Hematopoietic multipotent progenitor cell treated with erythropoietin and hydrocortisone succinate and interleukin-3 and kit ligand, for 6 days (in vitro differentiated cells): ENCODE measurements around the gene ABHD2.
"Not testable (repeated sequence)": the region's sequence is repeated elsewhere in the genome, so short reads cannot be mapped to it uniquely, and the experiment has no call there.

Experiments used
- DNase-seq: peaks from one replicate; pipeline ENCODE4 v3.0.0-alpha.2; 2015

Gene ABHD2, protein sequence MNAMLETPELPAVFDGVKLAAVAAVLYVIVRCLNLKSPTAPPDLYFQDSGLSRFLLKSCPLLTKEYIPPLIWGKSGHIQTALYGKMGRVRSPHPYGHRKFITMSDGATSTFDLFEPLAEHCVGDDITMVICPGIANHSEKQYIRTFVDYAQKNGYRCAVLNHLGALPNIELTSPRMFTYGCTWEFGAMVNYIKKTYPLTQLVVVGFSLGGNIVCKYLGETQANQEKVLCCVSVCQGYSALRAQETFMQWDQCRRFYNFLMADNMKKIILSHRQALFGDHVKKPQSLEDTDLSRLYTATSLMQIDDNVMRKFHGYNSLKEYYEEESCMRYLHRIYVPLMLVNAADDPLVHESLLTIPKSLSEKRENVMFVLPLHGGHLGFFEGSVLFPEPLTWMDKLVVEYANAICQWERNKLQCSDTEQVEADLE

DNA sequence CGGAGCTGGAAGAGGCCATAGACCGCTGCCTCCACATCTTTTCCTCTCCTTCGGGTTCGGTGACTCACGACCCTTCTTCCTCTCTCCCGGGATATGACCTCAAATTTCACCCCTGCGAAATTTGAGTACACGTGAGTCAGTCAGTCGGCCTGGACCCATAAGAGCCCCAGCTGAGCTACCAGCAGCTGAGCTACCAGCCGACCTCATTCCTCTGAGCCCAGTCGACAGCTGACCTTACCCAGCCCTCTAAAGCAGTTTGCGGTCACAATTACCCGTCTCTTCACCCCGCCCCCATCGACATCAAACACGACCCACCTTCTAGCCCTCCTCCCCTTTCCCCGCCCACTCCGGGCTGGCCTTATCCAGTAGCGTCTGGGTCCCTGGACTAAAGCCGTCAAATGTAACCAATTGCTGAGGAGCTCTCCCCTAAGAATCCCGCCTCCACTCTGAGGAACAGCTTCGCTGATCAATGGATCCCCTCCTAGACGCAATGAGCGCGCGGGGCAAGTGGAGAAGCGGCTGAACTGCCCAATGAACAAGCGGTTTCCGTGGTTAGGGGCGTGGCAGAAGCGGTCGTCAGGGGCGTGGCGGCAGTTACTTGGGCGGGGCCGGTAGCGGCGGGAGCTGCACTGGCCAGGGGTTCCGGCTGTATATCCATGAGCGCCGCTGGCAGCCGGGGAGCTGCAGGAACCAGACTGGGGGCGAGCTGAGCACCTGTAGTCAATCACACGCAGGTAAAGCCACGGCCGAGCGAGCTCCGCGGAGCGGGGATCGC is at the start of gene ABHD2:
ABHD2 (plus strand) TSS at position 627 of the 775 bp plus-strand sequence. CDS start 27,872 bp downstream, outside the sequence.
- DNase-seq = peak; percentile 100

DNA sequence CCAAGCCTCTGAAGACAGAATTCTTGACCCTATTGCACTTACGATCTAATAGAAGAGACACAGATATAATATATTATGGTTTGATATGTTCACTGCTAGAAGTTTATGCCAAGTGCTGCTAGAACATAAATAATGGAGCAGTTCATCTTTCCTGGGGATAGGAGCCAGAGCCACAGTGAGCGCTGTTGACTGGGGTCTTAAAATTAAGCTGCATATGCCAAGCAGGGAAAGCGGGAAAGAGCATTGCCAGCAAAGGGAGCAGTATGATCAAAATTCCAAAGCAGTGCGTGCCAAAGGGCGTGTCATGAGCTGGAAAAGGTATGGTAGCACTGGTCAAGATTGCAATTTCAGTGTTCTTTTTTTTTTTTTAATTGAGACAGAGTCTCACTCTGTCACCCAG is 49.1 kb upstream of the ABHD2 start:
- DNase-seq = no peak

DNA sequence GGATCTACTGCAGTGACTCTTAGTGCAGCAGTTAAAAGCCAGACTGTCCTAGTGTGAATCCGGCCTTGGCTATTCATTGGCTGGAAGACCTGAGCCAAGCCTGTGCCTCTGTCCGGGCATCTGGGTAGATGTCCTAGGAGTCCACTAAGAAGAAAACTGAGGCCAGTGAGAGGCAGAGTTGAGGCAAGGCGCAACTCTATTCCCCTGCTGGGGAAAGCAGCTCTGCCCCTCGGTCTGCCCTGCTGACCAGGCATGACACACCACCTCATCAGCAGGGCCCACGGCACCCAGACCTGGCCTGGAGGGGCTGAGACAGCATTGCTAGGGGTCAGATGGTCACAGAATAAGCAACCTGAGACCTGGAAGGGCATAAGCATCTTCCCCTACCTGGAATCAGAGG is 46.7 kb upstream of the ABHD2 start:
- no peak for DNase-seq

DNA sequence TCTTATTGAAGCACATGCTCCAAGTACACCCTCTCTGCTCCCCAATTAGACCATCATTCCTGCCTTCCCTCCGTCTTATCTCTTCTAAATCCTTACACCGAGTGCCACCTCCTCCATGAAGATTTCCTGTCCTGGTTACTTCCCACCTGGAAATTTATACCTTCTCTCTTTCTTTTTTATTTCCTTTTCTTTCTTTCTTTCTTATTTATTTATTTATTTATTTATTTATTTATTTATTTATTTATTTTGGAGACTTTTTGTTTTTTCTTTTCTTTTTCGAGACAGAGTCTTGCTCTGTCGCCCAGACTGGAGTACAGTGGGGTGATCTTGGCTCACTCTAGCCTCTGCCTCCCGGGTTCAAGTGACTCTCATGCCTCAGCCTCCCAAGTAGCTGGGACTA is 45.9 kb upstream of the ABHD2 start:
- DNase-seq = no peak

DNA sequence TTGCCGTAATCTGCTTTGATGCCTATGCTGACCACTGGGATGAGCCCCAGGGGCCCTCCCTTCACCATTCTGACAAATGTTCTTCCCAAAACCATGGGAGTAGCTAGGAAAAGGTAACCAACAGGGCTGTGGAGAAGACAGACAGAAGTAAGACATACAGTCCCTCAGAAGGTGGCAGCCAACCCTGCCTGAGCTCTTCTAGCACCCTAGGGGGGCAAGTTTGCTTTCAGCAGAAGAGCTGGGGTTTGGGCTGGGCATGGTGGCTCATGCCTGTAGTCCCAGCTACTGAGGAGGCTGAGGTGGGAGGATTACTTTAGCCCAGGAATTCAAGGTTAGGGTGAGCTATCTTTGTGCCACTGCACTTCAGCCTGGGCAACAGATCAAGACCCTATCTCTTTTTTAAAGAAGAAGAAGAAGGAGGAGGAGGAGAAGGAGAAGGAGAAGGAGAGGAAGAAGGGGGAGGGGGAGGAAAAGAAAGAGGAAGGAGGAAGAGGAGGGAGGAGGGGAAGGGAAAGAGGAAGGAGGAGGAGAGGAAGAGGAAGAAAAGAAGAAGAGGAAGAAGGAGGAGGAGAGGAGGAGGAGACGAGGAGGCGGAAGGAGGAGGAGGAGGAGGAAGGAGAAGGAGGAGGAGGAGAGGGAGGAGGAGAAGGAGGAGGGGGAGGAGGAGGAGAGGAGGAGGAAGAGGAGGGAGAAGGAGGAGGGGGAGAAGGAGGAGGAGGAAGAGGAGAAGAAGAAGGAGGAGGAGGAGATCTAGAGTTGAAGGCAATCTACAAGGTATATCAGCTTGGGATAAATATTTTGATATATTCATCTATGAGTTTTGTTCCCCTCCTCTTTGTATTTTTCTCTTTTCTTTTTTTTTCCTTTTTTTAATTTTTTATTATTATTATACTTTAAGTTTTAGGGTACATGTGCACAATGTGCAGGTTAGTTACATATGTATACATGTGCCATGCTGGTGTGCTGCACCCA is 44.9 kb upstream of the ABHD2 start:
- DNase-seq = no peak

DNA sequence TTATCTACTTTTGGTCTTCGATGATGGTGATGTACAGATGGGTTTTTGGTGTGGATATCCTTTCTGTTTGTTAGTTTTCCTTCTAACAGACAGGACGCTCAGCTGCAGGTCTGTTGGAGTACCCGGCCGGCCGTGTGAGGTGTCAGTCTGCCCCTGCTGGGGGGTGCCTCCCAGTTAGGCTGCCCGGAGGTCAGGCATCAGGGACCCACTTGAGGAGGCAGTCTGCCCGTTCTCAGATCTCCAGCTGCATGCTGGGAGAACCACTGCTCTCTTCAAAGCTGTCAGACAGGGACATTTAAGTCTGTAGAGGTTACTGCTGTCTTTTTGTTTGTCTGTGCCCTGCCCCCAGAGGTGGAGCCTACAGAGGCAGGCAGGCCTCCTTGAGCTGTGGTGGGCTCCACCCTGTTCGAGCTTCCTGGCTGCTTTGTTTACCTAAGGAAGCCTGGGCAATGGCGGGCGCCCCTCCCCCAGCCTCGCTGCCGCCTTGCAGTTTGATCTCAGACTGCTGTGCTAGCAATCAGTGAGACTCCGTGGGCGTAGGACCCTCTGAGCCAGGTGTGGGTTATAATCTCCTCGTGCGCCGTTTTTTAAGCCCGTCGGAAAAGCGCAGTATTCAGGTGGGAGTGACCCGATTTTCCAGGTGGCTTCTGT is 39.1 kb upstream of the ABHD2 start:
- not testable (repeated sequence) for DNase-seq

DNA sequence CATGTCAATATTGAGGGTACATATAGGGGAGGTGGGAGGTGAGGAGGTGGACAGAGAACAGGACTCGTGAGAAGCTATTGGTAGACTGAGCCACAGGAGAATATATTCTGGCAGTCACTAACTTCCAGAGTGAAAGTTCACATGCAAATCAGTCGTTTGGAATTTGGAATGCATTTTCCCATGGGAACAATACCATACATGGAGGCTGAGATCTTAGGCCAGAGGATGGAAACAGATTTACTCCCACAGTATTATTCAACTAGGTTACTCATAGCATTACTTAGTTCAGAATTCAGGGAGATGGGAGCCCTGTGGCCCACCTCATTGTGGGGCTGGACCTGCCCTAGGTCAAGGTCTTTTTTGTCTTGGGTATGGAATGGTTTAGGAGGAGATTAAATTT is 36.4 kb upstream of the ABHD2 start:
- DNase-seq = no peak

DNA sequence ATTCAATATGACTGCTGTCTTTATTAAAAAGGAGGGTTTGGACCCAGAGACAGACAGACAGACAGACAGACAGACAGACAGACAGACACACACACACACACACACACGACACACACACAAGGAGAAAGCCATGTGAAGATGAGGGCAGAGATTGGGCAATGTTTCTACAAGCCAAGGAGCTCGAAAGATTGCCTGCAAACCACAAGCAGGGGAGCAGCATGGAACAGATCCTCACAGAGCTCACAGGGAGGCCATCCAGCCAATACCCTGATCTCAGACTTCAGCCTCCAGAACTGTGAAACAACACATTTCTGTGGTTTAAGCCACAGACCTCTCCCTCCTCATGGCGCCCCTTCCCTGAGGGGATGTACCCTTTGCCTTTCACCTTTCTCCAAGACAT is 35.8 kb upstream of the ABHD2 start:
- peak; percentile 65 for DNase-seq

DNA sequence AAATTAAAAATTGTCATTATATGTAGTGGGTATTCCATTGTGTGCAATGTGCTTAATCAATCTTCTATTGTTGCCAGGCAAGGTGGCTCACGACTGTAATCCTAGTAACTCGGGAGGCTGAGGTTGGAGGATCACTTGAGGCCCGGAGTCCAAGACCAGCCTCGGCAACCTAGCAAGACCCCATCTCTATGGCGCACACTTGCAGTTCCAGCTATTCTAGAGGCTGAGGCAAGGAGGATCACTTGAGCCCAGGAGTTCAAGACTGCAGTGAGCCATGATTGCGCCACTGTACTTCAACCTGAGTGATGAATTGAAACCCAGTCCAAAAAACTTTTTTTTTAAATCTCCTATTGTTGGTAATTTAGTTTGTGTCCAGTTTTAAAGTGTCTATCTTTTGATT is 33.4 kb upstream of the ABHD2 start:
- DNase-seq = no peak

DNA sequence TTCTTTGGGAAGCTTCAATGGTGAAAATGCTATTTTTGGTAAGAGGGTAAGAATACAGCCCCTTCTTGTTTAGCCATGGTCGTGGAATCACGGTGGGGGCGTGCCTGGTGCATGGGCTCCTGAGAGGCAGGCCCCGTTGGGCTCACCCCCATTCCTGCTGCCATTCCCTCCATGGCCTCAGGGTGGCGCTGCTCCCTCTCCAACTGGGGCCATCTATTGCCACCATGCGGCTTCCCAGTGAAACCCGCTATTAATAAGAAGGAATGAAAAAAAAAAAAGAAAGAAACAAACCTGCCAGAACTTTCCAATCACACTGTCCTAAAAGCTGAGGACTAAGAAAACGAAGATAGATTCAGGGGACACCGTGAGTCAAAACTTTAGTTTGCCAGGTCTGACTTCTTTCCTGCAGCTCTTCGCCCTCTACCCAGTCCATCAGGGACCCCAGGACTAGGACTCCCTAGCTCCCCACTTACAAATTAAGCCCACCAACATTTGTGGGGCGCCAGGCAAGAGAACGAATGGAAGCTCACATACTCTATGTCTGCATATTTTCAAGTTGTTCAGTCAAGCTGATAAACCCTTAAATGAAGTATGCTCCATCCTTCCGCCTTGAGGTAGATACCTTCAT is 30.6 kb upstream of the ABHD2 start:
- peak; percentile 89 for DNase-seq

DNA sequence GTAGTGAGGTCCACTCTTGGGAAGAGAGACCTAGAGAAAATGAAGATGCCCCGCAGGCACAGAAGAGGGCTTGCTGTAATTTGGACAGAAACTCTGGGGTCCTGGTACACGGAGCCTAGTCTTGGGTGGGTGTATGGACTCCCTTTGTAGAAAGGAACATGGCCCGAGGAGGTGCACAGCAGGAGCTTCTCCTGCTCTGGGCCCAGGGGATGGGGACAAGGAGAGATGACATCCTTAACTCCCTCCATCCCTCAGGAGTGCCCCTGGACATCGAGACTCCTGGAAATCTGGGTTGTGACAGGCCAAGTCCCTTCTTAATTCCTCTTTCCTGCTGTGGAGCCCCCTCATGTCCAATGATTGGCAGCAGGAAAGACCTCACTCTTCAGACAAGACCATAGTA is 29.9 kb upstream of the ABHD2 start:
- no peak for DNase-seq

DNA sequence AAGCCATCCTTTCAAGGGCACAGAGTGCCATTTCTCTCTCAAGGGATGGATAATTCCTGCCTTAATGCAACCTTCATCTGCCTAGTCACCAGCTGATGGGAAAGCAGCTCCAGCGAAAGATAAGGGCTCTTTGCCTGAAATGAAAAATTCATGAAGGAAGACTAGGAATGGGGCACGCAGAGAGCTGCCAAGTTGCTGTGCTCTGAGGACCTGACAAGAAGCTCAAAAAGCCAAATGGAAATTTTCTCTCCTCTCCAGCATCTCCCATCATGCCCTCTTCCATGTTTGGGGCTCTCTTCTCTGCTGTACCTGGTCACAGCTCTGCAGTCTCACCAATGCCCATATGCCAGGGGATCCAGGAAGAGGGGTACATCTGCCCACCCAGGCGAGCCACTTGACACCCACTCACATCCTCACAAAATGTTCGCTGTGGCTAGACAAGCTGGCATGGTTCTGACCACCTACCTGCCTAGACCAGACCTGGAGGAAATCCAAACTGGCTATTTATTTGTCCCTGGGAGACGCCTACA is 29.3 kb upstream of the ABHD2 start:
- DNase-seq = no peak

DNA sequence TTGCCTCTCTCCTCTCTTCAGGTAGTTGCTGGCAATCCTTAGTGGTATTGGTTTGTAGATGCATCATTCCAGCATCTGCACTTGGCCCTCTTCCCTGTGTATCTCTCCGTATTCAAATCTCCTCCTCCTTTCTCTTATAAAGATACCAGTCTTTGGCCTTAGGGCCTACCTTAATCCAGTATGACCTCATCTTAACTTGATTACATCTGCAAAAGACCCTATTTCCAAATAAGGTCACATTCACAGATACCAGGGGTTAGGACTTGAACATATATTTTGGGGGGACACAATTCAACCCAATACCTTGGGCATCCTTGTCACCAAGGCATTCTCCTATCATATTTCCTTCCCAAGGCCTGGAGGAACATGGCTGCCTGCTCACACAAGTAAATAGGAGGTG is 22.0 kb upstream of the ABHD2 start:
- no peak for DNase-seq

DNA sequence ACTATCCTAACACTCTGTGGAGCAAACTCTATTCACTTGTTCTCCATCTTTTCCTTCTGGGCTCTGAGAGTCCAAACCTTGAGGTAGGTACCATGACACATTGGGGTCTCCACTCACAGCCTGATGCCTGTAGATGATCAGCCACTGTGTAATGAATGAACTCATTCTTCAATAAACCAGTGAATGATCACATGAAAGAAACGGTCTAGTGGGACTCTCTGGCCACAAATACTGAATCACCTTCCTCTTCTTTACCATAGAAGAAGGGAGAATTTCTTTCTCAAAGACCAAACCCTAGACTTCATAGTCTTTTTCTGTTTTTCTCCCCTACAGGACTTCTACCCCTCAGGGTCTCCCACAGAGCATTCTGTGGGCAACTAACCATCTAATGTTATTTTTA is 20.5 kb upstream of the ABHD2 start:
- no peak for DNase-seq

DNA sequence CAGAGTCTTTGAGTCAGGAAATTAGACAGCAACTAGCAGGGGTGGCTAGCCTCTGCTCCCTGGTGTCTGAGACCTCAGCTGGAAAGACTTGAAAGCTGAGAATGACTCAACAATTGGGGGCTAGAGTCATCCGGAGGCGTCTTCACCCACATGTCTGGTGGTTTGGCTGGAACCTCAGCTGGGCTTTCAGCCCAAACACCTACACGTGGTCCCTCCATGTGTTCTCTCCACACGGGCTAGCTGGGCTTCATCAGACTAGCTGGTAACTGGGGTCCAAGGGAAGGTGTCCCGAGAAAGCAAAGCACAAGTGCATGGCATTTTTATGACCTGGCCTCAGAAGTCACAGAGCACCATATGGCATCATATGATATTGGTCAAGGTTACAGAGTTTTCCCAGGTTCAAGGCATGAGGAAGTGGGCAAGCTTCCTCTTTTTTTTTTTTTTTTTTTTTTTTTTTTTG is 19.9 kb upstream of the ABHD2 start:
- DNase-seq = peak; percentile 72

DNA sequence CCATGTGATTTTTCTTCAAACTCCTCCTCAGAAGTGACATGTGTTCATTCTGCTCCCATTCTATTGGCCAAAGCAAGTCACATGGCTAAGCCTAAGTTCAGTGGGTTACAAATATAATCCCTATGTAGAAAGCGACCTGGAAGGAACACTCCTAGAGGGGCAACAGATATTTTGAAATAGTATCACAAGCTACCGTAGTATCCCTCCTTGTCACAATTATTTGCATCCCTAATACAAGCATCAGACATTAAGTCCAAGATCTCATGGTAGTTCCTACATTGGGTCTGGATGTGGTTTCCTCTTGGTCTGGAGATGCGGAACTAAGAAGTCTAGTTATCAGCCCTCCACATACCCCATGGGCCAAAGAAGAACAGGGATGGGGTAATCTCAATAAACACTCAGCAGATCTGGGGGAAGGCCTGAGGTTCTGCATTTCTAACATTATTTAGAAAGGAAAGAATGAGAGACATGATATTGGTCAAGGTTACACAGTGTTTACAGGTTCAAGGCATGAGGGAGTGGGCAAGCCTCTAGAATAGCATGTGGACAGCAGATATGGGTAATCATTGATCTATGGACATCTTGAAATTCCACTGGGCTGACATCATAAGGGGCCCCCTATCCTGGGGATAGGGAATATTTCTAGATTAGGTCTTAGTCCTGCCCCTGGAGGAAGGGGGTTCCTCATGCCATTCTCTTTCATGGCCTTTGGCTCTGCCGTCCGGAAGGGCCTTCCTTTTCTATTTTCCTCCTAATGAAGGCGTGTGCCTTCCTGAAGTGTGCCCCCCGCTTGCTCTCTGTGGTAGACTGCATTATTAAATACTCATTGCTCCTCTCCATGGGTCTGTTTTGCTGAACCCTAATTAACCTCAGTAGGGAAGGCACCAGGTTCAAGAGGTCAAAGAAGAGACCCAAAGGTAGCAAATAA is 17.8 kb upstream of the ABHD2 start:
- DNase-seq = peak; percentile 80

DNA sequence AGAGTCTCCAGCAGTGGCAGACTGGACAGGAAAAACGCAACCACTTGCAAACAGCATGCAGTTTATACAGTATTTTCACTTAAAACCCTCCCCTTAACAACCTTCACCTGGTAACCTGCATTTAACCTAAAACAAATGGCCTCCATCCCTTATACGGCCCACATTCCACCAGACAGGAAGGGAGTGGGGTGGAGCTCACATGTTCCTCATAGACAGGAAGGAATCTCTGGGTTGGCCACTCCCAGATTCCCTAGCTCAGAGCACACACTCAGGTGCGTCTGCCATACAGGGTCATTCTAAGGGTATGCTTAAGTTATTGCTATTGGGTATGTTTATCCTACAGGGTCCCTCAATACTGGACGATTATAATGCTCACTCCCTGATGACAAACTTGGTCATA is 16.8 kb upstream of the ABHD2 start:
- DNase-seq = no peak

DNA sequence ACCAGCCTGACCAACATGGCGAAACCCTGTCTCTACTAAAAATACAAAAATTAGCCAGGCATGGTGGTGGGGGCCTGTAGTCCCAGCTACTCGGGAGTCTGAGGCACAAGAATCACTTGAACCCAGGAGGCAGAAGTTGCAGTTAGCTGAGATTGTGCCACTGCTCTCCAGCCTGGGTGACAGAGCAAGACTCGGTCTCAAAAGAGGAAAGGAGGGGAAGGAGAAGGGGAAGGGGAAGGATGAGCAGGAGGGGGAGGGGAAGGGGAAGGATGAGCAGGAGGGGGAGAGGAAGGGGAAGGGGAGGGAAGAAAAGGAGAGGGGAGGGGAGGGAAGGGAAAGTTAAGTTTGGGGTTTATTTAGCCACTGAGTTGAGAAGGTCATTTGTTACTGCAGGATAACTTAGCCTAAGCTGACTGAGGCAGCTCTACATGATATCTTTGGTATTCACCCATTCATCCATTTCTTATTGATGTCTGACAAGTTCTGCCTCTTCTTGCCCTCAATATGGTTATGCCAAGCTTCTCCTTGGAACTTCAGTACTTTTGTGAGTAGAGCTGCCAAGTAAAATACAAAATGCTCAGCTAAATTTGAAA is 15.9 kb upstream of the ABHD2 start:
- DNase-seq = no peak

DNA sequence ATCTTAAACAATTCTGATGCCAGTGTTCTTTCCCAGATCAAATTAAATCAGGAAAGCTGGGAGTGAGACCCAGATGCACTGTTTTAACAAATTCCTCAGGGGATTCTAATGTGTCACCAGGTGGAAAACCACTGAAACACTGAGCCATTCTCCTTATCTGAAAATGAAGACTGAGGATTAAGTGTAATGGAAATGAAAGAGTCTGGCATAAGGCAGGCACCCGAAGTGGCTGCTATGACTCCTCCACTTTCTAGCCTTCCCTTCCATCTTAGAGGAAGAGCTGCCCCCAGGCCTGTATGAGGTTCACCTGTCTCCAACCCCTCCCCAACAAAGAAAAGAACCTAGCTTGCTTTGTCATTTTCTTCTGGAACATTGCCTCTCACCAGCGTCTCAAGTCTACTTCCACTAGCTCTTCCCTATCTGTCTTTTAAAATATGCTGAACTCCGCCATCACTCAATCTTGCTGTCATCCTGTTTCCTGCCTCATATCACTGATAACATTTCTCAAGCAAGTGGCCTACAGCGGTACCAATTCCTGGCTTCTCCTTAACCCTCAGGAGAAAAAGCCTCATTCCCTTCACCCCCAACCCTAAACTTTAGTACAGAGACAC is 13.7 kb upstream of the ABHD2 start:
- peak; percentile 66 for DNase-seq
